ENCODE data around the gene CCDC92.

The CCDC92 gene

DNA sequence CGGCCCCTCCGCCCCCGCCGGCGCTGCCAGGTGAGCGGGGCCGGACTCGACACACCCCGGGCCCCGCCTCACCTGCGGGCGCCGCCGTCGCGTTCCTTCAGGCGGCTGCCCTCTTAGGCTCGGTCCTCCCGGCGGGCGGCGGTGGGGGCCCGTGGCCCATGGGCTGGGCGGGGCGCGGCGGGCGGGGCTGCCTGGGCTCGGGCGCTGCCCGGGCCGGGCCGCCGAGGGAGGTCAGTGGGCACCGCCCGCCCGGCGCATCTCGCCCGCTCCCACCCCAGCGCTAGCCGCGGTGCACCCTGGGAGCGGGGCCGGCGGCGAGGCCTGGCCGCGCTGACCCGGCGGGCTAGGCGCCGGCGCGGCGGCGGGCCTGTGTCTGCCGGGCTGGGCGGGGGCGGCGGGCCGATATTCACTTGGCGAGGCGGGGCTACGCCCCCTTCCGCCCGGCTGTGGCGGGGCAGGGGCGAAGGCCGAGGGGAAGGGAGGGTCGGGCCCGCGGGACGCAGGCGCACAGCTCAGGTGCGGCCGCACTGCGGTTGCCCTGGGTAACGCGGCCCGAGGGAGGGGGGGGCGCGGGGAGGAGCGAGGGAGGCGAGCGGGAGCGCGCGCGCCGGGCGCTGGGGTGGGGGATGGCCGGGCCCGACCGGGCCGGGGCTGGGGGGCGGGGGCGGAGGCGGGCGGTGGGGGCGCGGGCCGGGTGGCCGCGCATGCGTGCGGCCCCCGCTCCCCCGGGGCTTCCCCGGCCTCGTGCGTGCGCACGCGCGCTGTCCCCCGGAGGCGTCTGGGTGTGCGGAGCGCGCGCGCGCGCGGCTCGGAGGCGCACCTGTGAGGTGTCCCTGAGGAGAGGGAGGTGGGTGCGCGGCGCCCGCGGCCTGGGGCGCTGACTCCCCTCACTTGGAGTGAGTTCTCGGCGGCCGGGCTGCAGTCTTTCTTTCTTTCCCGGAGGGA is at the start of gene CCDC92, which contains the start of gene ZNF664:
CCDC92 (minus strand) TSS at position 375 of the 945 bp plus-strand sequence. CDS start 28,526 bp downstream, outside the sequence.
ZNF664 (plus strand) TSS at position 759 of the 945 bp plus-strand sequence. CDS start 38,930 bp downstream, outside the sequence.
- peak; percentile 68 for DNase-seq

- DNase-seq = no peak
Observed at GRCh38 chr12:124022161-124022560, 49.5 kb upstream of the CCDC92 start.

DNA sequence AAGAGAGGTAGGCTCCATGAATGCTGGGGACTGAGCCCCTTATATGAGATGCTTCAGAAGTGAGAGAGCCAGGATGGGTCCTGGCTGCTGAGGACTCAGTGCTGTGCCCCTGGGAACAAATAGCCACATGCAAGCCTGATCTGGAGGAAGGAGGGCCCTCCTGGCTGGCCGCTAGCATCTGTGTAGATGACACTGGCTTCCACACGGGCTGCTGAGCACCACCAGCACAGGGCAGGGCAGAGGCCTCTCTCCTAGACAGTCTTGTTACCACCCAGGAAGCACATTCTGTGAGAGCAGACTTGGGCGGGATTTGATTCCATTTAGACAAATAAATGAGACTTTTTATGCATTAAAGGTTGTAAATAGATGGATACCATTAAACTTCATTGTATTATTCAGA is 48.4 kb upstream of the CCDC92 start:
- no peak for DNase-seq

- DNase-seq = no peak
Observed at GRCh38 chr12:124020514-124020949, 47.9 kb upstream of the CCDC92 start.

GRCh38 chr12:124019115-124019514 is 46.5 kb upstream of the CCDC92 start:
- DNase-seq = no peak

DNA sequence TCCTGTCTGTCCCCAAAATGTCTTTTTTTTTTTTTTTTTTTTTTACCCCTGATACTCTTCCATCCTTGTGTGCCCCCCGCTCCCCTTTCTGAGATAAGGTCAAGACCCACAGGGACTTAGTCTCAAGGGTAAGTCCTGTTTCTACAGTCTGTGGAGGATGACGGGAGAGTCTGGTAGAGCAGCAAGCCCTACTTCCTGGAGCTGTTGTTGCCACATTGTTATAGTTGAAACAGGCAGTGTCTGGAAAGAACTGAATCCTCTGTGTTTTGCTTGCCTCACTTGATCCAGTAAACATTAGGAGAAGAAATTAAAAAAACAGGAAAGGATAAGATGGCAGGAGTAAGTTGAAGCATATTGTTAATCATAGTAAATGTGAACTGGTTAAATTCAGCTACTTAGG is 45.9 kb upstream of the CCDC92 start:
- no peak for DNase-seq

DNA sequence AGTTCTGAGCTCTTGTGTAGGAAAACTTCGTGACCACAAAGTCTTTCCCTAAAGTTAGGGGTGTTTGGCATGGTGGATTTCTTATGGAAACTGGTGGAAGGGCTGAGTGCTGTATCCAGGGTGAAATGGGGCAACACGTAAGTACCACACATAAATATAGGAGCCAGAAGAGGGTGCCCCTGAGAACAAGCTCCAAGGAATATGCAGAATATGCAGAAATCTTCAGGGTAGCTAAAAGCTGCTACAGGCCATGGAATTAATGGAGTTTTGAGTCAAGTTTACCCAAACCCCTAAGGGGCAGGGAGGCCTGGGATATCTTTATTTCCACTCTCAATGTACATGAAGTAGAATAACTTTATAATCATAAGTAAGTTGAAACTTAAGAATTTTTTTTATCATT is 44.4 kb upstream of the CCDC92 start:
- no peak for DNase-seq

- DNase-seq = no peak
Observed at GRCh38 chr12:124015494-124016461, 43.1 kb upstream of the CCDC92 start.

GRCh38 chr12:124013073-124013472 is 40.4 kb upstream of the CCDC92 start:
- DNase-seq = no peak

DNA sequence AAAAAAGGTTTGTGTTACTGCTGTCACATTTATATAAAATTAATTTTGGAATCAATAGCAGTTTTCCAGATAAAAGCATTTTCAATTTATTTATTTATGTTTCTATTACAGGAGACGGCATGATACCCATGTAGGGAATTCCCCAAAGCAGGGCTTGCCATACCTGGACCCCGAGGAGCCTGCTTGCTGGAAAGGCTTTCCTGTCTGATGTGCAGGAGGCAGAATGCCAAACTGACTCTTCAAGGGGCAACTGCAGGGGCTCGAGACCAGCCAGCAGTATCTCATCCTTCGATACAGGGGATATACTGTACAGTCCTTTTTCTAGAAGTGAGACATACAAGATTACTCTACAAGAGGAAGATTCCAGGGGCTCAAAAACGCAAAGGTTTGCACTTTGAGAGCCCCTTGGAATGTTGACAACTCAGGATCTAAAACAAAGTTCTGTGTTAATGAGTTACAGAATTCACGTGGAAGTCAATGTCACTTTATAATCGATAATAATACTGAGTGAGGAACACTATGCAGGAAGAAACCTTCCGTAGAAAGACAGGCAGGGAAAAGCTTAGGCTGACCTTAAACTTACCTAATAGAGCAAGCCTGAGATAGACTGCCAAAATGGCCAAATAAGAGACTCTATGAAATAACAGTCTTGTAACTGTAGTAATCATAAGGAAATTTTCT is 38.9 kb upstream of the CCDC92 start:
- no peak for DNase-seq

DNA sequence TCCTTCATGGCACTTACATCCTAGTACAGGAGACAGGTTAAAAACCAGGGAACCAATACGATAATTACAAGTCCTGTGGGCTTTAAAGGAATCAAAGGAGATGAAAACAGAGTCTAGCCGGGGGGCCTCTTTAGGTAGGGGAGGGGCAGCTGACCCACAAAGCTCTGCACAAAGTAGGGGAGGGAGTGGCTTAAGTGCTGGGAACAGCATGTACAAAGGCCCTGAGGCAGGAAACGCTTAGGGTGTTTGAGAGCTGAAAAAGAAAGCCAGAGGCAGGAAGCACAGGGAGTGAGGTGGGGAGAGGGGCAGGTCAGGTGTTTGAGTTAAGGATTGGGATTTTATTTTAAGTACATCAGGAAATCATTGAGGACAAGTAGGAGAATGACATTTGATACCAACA is 38.1 kb upstream of the CCDC92 start:
- DNase-seq = no peak

DNA sequence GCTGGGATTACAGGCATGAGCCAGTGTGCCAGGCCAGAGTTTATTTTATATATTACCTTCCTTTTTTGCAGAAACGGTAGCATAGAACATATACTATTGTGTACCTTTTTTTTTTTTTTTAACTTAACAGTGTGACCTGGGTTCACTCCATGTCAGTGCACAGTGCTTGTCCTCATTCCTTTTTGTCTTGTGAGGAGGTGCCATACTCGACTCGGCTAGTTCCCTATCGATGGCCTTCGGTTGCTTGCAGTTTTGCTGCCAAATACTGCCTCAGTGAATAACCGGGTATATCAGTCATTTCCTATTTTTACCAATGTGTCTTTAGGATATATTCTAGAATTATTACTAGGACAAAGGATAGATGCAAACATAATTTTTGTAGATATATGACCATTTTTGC is 37.1 kb upstream of the CCDC92 start:
- DNase-seq = no peak

DNA sequence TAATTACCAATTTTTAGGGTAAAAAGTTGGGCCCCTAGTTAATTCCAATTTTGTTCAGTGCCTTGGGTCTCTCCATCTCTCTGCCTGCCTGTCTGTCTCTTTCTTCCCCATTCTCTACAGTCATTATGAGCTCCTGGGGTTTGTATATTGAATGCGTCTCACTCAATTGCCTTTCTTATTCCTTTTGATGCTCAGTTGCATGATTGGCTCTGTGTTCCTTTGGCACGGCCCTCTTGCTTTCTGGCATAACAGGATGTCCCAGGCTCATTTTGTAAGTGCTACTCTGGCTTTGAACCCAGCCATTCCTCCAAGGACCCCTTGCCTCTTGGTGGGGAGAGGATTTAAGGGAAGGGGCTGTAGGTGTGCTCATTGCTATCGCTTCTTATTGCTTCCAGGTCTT is 36.0 kb upstream of the CCDC92 start:
- no peak for DNase-seq

GRCh38 chr12:124007826-124008570 is 35.4 kb upstream of the CCDC92 start:
- DNase-seq = peak; percentile 54

DNA sequence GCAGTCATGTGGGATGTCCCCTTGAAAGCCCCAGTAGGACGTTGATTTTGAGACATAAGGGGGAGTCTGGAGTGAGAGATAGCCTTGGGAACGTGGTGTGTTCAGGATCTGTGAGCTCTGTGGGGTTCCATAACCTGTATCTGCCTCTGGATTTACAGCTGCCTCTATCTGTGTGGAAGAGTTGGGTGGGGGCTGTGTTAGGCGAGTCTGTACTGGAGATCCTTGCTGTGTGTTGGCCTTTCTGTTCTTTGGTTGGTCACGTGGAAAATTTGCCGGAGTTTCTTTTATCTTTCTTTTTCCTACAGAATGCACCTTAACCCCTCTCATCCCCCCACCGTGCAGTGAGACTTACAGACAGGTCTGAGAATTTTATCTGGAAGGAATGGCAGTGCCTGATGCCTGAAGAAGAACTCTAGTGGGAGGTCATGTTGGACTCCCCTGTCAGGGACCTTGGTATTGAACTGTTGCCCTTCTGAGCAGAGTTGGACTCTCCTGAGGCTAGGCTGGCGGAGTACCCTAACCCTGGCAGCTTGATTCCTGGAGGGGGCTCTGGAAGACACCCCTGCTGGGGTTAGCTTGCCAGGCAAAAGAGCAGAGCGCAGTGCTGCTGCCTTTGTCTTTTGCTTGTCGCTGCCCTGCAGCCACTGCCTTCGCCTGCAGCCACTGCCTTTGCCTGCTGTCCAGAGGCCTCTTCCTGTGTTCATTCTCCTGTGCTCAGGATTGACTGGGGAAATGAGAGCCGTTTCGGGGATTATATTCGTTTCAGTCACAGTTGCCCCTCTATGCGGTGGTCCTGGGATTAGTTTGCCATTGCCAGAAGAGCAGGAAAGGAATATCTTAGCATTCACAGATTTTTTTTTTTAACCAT is 34.4 kb upstream of the CCDC92 start:
- DNase-seq = no peak

- no peak for DNase-seq
Observed at GRCh38 chr12:124006085-124006845, 33.6 kb upstream of the CCDC92 start.

GRCh38 chr12:124004233-124004875 is 31.7 kb upstream of the CCDC92 start:
- DNase-seq = no peak

GRCh38 chr12:124002654-124003053 is 30.0 kb upstream of the CCDC92 start:
- no peak for DNase-seq

GRCh38 chr12:124002021-124002644 is 29.5 kb upstream of the CCDC92 start:
- DNase-seq = no peak
